GM18520 (cell line): ENCODE data around the gene TBX15.

ENCODE experiments used
- ATAC-seq: cut with Tn5 transposase; IDR thresholded peaks from one replicate; pipeline ENCODE4 v1.9.1; 2021; ENCODE audit not compliant: unreplicated experiment

The TBX15 gene

DNA sequence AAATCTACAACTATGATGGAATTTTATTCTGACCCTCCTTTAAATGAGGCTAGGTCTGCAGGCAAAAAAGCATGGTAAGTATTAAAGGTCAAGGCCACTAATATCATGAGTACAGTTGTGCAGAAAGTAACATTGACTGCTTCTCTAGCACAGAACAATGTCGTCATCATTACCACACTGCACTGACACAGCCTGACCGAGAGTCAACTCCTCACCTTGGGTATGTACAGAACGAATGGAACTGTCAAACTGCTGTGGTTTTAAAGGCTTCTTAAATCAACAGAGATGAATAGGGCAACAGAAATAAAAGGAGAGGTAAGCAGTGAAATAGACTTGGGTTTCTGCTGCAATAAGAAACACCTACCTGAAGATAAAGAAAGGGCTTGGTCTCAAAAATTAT is 88.8 kb downstream of the TBX15 start:
- no peak for ATAC-seq

DNA sequence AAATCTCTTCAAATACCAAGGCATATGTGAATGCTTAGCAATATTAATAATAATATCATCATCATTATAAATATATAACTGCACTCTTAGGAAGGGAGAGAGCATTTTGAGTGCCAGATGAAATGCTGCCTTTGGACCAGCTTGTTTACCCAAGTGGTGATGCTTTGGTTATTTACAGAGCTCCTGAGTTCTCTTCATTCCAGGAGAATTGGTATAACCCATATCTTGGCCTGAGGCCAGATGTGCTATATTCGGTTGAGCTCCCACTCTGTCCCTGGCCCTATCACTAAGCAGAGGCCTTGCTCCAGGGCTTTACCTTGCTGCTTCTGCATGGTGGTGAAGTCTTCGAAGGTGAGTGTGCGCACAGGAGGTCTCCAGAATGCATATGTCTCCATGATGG is 89.4 kb downstream of the TBX15 start:
- no peak for ATAC-seq

DNA sequence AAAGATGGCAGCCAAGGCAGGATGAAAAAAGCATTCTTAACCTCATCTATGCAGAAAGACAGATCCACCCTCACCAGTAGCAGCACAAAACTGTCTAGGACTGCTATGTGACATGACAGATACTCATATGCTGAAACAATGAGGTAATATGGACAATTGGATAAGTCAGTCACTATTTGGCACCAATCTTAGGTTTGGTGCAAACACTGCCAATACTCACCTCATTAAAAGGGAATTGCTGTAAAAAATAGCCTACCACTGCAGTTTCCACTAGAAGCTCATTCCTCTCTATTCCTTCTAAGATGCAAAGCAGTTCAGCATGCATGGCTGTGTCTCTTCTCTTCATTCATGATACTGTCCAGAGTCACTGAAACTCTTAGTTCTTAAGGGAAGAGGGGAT is 91.7 kb downstream of the TBX15 start:
- no peak for ATAC-seq

DNA sequence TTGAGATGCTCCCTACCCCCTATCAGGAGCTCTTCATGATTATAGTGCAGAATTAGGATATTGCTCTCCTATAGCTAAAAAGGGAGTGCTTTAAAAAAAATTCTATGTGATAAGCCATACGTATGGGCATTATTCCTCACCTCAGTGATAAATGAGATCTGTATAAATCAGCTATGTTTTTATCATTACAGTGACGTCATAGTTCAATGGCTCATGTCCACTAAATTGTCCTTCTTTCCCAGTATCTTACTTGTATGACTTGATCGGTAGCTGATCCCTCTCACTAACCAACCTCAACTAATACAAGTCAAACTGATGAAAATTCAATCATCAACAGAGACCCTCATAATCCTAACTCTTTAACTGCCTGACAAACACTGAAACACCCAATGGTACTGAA is 93.3 kb downstream of the TBX15 start:
- ATAC-seq: no peak

DNA sequence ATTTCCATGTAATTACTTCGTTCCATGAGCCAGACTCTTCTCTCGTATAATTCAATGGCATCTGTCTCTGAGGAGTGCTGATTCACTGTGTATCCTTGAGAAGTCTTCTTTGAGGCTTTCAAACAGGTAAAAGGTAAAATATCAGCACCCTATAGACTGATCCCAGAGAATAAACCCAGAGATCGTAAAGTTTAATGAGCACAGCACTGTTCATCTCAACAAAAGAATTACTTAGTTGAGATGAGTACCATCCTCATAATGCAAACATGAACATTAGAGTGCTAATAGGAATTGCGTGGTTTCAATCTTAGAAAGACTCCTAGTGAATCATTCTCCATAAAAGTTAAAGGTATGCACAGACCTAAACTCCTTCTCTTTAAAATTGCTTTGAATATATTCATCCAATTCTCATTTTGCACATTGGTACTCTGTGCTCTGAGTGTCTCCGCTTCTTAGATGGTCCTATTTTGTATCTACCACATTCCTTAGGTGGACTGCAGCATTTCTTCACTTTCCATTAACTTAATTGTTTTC is 97.2 kb downstream of the TBX15 start:
- ATAC-seq: no peak

DNA sequence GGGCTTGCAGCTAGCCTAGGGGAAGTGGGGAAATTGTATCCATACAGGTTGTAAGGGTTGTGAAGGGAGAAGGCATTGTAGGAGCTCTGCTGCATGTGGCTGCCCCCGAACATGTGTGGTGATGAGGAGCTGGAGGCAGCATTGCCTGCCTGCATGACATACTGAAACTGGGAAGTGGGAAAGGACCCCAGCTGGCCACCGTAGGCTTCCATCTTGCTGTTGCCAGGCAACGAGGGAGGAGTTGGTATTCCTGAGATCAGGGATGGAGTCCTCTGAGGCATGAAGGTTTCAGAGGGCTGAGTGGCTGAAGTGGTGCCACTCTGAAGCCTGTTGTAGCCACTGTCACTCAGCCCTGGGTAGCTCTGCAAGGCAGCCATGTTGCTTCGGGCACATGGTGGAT is 103.2 kb downstream of the TBX15 start:
- no peak for ATAC-seq

DNA sequence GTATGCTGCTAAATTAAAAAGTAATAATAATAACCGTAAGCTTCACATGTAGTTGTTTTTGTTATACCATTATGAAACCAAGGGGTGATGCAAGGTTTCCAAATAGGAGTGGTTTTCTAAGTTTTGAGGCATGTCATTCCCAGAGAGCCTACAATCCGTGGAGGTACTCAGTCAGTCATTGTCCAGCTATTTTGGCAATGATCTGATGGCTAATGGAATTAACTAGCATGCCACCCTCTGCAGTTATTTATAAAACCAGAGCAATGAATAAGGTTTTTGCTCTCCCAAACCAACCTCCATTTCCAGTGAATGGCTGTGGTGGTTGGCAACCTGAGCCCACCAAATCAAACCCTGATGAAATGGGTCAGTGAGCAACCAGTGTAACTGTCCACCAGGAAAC is 106.4 kb downstream of the TBX15 start:
- ATAC-seq: no peak

DNA sequence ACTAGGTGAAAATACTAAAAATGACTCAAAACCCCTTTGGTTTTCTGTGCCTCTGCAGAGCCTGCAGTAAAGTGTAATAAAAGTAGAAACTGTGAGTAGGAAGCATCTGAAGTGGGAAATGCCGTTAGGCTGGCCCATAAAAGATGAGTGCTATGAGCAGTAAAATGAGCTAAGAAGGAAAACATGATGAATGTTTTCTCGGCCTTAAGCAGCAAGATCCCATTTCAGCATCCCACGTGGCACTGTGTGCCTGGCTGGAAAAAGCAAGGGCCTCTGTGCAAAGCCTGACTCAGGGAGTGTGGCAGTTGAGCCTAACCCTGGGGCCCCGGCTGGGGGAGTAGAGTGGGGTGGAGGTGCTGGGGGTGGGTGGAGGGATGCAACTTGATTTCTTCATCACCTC is 109.5 kb downstream of the TBX15 start:
- ATAC-seq: no peak

DNA sequence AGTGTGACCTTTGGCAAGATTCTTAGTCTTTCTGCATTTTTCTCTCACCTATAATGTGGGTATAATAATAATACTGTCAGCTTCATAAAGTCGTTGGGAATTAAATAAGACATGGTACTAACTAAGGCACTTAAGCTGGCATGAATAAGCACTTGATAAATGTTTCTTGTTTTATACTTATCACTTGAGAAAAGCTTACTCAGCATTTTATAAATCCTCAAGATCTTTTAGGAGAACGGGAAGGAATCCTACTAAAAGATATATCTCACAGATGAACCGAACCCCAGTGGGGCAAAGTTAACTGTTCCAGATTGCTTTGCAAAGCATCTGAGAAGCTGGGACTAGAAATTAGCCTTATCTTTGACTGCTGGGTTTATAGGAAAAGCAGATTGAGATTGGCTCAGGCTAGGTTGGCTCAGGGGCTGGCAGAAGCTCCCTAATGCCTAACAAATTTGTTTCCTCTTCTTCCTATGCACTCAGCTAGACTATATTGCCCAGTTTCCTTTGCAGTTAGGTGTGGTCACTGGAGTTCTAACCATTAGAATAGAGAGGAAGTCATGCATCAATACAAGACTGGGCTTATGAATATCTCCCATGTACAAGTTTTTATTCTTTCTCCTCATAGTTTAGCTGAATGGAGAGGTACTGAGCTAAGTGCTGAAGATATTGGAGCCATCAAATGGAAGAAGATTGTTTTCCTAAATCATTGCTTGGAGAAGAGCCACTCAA is 110.3 kb downstream of the TBX15 start:
- ATAC-seq: no peak

DNA sequence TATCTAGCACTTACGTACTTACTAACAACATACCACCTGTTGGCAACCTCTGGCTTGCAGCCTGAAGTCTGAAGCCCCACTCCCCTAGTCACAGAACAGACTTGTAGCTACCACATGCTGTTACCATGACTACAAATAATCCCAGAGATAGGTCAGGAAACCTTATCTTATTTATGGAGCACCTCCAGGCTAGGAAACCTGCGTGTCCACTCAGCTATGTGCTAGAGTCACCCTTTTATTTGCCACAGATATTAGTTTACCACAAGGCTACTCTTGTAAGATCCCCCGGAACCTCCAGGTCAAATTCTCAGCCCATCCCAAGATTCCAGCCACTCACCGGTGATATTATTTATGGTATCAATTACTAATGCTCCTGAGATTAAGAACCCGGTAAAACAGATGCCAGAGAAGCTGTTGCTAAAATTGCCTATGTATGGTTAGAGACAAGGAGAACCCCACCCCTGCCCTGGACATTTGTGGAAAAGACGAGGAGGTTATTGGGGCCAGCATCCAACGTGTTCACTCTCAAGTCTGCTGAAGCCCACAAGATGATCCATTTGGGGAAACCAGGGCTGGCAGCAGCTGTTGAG is 116.5 kb downstream of the TBX15 start:
- no peak for ATAC-seq

DNA sequence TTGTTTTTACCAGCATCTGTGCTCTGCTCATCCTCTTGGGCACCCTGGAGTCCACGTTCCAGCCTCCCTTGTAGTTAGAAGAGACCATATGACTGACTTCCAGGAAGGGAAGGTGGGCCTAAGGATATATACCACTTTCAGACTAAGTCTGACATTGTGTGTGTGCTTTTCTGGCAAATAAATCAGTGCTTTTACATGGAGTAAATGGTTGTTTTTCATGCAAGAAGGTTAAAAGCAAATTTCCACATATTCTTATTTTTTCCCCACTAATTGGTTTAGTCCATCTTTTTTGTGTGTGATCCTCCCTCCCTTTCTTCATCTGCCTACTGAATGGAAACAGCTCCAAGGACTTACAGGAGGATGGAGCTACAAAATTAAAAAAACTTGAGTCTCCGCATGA is 119.8 kb downstream of the TBX15 start:
- no peak for ATAC-seq

DNA sequence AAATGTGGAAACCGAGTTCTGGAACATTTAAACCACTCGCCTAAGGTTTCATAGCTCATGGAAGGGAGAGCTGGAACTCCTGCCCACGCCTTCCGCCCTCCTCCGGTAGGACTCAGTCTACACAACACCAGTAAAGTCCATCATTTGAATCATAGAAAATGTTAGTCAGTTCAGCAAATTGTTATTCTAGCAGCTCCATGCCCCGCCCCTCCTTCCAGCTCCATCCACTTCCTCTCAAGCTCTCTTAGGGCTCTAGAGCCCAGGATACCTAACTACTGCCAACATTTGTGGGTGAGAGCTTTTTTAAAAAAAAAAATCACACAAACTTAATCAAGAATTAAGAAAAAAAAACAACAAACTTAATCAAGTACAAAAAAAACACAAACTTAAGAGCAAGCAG is 121.8 kb downstream of the TBX15 start:
- ATAC-seq: no peak

DNA sequence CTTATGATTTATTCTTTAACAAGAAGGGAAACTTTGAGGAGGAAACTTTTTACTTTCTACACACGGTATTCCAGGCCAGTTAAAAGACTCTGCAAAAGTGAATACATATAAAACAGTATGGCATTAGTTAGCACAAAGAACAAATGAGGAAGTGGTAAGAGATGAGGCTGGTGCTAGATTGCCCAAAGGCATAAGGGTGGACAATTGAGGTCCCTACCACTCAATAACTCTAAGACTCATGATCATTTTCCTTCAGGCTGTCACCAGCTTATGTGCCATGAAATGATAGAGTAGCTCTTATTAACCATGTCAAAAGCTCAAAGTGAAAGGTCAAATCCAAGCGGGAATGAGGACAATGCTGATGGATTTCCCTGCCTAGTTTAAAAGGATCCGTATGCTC is 124.5 kb downstream of the TBX15 start:
- ATAC-seq: no peak

DNA sequence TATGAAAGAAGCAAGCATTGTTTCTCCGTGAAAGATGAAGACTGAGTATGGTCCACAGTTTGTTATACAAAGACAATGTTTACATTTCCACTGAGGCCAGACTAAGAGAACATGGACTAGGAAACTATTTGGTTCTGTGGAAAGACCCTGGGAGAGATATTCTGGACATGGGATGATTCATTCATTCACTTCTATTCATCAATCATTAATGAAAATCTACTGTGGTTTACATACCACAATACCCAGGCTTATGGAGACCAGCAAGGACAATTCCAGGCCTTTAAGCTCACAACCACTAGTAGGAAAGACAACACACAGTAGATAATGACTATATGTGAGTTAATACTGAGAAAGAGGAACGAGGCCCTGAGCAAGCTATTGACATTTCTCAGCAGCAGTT is 125.4 kb downstream of the TBX15 start:
- ATAC-seq: no peak

DNA sequence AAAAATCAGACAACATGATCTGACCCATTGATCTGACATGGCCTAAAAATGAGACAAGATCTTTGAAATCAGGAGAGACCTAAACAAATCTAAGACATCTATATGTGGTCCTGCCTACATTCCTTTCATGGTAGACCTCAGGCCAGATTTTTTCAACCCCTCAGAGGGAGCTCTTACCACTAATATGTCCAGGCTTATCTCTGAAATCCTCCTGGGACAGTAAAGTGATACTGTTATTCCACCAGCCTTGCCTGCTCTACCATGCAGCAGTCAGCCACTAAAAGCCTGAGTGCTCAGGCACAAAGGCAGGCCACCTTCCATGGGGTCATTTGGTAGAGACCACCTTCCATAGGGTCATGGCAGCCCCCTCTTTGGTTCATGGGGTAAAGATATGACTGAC is 126.9 kb downstream of the TBX15 start:
- no peak for ATAC-seq

DNA sequence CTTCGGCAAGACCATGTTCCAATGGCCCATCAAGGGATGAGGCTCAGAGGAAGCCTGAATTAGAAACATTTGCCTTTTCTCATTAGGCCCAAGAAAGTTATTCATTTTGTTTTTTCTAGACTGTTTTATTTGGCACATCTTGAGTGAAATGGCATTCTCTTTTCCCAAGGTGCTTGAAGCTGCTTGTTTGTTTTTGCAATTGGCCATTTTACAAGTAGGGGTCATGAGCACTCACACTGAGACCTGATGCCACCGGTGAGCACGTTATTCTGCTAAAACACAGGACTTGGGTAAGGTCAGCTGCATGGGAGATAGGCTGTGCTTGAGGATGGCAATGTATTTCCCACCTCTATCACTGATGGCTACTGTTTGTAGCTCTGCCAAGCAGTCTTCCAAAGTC is 128.1 kb downstream of the TBX15 start:
- no peak for ATAC-seq

DNA sequence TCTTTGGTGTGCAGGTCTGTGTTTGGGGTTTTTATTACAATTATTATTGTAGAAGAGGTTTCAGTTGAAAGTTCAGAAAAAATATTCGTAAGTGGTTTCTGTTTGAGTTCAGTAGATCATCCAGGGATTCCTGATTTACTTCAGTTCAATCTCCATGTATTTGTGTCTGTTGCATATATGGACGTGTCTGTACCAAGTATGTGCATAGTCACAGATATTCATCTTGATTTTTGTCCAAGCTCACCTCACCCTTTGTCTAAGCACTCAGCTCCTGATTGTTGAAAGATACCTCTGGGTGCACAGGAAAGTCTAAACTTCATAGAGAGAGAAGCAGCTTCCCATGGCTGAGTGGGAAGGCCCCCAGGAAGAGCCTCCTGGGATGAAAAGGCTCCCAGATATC is 141.7 kb downstream of the TBX15 start:
- no peak for ATAC-seq

DNA sequence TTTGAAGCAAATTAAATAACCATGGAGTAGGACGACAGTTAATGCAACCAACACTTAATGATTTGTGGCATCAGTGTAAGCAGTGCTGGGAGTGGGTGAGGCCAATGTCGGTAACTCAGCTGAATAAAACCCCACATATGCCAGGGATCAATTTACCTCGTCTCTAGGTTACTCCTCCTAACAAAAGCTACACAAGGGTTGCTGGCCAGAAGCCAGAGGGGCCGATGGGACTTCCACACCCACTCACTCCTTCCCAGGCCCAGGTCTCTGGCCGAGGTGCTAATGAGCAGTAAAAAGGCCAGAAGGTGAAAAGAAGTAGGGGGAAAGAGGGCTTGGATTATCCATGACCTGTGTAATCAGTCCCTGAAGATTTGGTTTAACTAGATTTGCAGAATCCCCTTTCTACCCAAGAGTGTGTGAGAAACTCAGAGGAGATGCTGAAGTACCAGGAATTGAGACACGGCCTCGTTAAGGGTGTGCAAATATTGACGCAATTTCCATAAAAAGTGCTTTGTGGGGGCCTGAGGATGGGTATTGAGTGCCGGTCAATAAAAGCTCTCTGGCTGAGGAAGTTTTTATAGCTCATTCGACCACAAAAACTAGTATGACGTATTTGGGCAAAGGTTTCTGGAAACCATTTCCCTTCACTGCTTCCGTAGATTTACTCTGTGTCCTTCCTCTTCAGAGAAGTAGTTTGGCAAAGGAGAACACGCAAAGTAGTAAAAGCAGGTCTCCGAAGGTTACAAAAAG is 145.5 kb downstream of the TBX15 start:
- no peak for ATAC-seq

DNA sequence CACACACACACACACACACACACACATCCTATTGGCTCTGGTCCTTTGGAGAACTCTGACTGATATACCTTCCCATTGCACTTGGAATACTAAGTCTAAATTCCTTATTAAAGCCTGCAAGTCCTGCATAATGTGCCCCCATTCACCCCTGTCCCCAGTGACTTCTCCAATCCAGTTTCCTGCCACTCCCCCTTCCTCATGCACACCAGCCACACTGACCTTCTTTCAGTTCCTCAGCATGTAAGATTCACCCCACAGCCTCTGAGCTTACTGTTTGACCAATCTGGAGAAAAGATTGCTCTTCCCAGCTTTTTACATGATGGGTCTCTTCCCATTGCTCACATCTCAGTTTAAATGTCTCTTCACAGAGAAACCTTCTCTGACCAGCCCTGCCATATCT is 146.6 kb downstream of the TBX15 start:
- ATAC-seq: no peak
